H9 (cell line): Measurements from ENCODE around the gene CMAS. TPM values are rescaled to one million over a fixed set of nuclear protein-coding genes. Genes with fewer than 3 reads are reported as not detected.

Experiments used
- DNase-seq: peaks from one replicate; pipeline ENCODE4 v3.0.0-alpha.2; 2017
- H2AFZ ChIP-seq: one replicate; pipeline ENCODE4 v1.6.1; 2013; ENCODE audit warnings: mild to moderate bottlenecking, low read length, control low read depth, moderate library complexity
- H2AK5ac ChIP-seq: 2 replicates; pipeline ENCODE4 v1.6.1; 2013; ENCODE audit warnings: low read length, control low read depth, mixed read lengths; ENCODE audit not compliant: insufficient read length
- H2BK120ac ChIP-seq: one replicate; pipeline ENCODE4 v1.6.1; 2013; ENCODE audit warnings: low read depth, mild to moderate bottlenecking, low read length, control low read depth, inconsistent platforms; ENCODE audit not compliant: poor library complexity, severe bottlenecking
- H2BK12ac ChIP-seq: 2 replicates; pipeline ENCODE4 v1.6.1; 2013; ENCODE audit warnings: low read length, control low read depth, mixed read lengths, low read depth; ENCODE audit not compliant: insufficient read length
- H2BK15ac ChIP-seq: 2 replicates; pipeline ENCODE4 v1.6.1; 2013; ENCODE audit warnings: low read depth, low read length, control low read depth
- H2BK20ac ChIP-seq: one replicate; pipeline ENCODE4 v1.6.1; 2013; ENCODE audit warnings: low read depth, mild to moderate bottlenecking, low read length, control low read depth, inconsistent platforms; ENCODE audit not compliant: poor library complexity, severe bottlenecking
- H2BK5ac ChIP-seq: 2 replicates; pipeline ENCODE4 v1.6.1; 2013; ENCODE audit warnings: low read length, control low read depth, mixed read lengths; ENCODE audit not compliant: insufficient read length
- H3K14ac ChIP-seq: 2 replicates; pipeline ENCODE4 v1.6.1; 2013; ENCODE audit warnings: low read length, control low read depth; ENCODE audit not compliant: insufficient read depth
- H3K18ac ChIP-seq: 2 replicates; pipeline ENCODE4 v1.6.1; 2013; ENCODE audit warnings: low read depth, mild to moderate bottlenecking, mixed read lengths, low read length, control low read depth; ENCODE audit not compliant: insufficient read length
- H3K23ac ChIP-seq: 2 replicates; pipeline ENCODE4 v1.6.1; 2013; ENCODE audit warnings: low read length, control low read depth, mixed read lengths, low read depth; ENCODE audit not compliant: insufficient read length
- H3K23me2 ChIP-seq: 2 replicates; pipeline ENCODE4 v1.6.1; 2013; ENCODE audit warnings: low read depth, mild to moderate bottlenecking, mixed read lengths, low read length, control low read depth; ENCODE audit not compliant: insufficient read length, poor library complexity, severe bottlenecking
- H3K27ac ChIP-seq: 2 replicates; pipeline ENCODE4 v1.5.1; 2013; ENCODE audit warnings: low read length, control low read depth, mixed read lengths, low read depth; ENCODE audit not compliant: insufficient read length
- H3K27me3 ChIP-seq: 2 replicates; pipeline ENCODE4 v1.6.1; 2013; ENCODE audit warnings: low read length, control low read depth, inconsistent platforms; ENCODE audit not compliant: insufficient read depth
- H3K4ac ChIP-seq: 2 replicates; pipeline ENCODE4 v1.6.1; 2013; ENCODE audit warnings: low read depth, mild to moderate bottlenecking, control low read depth, inconsistent platforms, low read length, moderate library complexity
- H3K4me1 ChIP-seq: 2 replicates; pipeline ENCODE4 v1.6.1; 2013; ENCODE audit warnings: low read length, control low read depth, inconsistent platforms; ENCODE audit not compliant: insufficient read depth
- H3K4me2 ChIP-seq: 2 replicates; pipeline ENCODE4 v1.6.1; 2013; ENCODE audit warnings: low read length, control low read depth, mixed read lengths; ENCODE audit not compliant: insufficient read length, insufficient read depth
- H3K56ac ChIP-seq: 2 replicates; pipeline ENCODE4 v1.6.1; 2013; ENCODE audit warnings: low read depth, mild to moderate bottlenecking, mixed read lengths, low read length, control low read depth; ENCODE audit not compliant: insufficient read length
- H3K79me1 ChIP-seq: 2 replicates; pipeline ENCODE4 v1.6.1; 2013; ENCODE audit warnings: low read depth, mild to moderate bottlenecking, moderate library complexity, low read length, control low read depth, inconsistent platforms; ENCODE audit not compliant: insufficient read depth, poor library complexity, severe bottlenecking
- H3K79me2 ChIP-seq: 2 replicates; pipeline ENCODE4 v1.6.1; 2013; ENCODE audit warnings: low read length, control low read depth, inconsistent platforms; ENCODE audit not compliant: insufficient read depth
- H3K9ac ChIP-seq: 2 replicates; pipeline ENCODE4 v1.6.1; 2013; ENCODE audit warnings: low read length, control low read depth, mixed read lengths; ENCODE audit not compliant: insufficient read length; ENCODE audit errors: extremely low read depth
- H3K9me3 ChIP-seq: one replicate; pipeline ENCODE4 v1.6.1; 2013; ENCODE audit warnings: low read depth, low read length, inconsistent platforms; ENCODE audit not compliant: control insufficient read depth
- H3T11ph ChIP-seq: one replicate; pipeline ENCODE4 v1.6.1; 2013; ENCODE audit warnings: mild to moderate bottlenecking, low read length, control low read depth, inconsistent platforms
- H4K20me1 ChIP-seq: one replicate; pipeline ENCODE4 v1.6.1; 2013; ENCODE audit not compliant: control insufficient read depth, insufficient read length, insufficient read depth
- H4K5ac ChIP-seq: 2 replicates; pipeline ENCODE4 v1.6.1; 2013; ENCODE audit warnings: low read depth, mild to moderate bottlenecking, mixed read lengths, low read length, control low read depth; ENCODE audit not compliant: insufficient read length
- H4K8ac ChIP-seq: replicated peaks from 2 replicates; pipeline ENCODE4 v1.6.1; 2013; ENCODE audit warnings: low read length, control low read depth, mixed read lengths, low read depth; ENCODE audit not compliant: insufficient read length
- H4K91ac ChIP-seq: 2 replicates; pipeline ENCODE4 v1.6.1; 2013; ENCODE audit warnings: low read depth, mild to moderate bottlenecking, moderate library complexity, mixed read lengths, low read length, control low read depth; ENCODE audit not compliant: insufficient read length
- H3K27ac Mint-ChIP-seq, 3 experiments: 2 replicates in 2 of 3; 3 replicates in 1 of 3; pipeline ENCODE4 v1.8.0; 2020 to 2021; ENCODE audit warnings: mixed read lengths in 3 of 3, mild to moderate bottlenecking in 1 of 3, moderate library complexity in 1 of 3
- H3K27me3 Mint-ChIP-seq: 2 replicates; pipeline ENCODE4 v1.8.0; 2021; ENCODE audit warnings: low read depth, mild to moderate bottlenecking, moderate library complexity, mixed read lengths
- H3K36me3 Mint-ChIP-seq, 3 experiments: 2 replicates in 2 of 3; 3 replicates in 1 of 3; pipeline ENCODE4 v1.8.0; 2020 to 2021; ENCODE audit warnings: low read depth in 3 of 3, mixed read lengths in 3 of 3; ENCODE audit not compliant: insufficient read depth in 1 of 3
- H3K4me1 Mint-ChIP-seq, 2 experiments: 2 replicates each; pipeline ENCODE4 v1.8.0; 2020; ENCODE audit warnings: mixed read lengths in 2 of 2
- H3K4me3 Mint-ChIP-seq, 2 experiments: 2 replicates in 1 of 2; 3 replicates in 1 of 2; pipeline ENCODE4 v1.8.0; 2020 to 2021; ENCODE audit warnings: mild to moderate bottlenecking in 2 of 2, mixed read lengths in 2 of 2, moderate library complexity in 1 of 2
- H3K9me3 Mint-ChIP-seq, 2 experiments: 2 replicates in 1 of 2; 3 replicates in 1 of 2; pipeline ENCODE4 v1.8.0; 2020; ENCODE audit warnings: mild to moderate bottlenecking in 2 of 2, mixed read lengths in 2 of 2, moderate library complexity in 1 of 2
- WGBS: extraction: QIAGEN DNeasy Blood & Tissue Kit; methylation state at CpG from one replicate; pipeline ENCODE4 v1.1.7; 2013; ENCODE audit warnings: missing lambda C conversion rate, low lambda C conversion rate, mixed read lengths; ENCODE audit not compliant: insufficient read length; ENCODE audit errors: extremely low coverage; 5-methylcytosine and 5-hydroxymethylcytosine counted together
- total RNA-seq: library from RNA; stranded (reverse); gene quantifications from 2 replicates; pipeline ENCODE4 v1.2.1, GENCODE V29; 2021
- TF ChIP-seq, protein P1 (sequence below): fragments of 200-600 bp; sonication (generic); conservative IDR thresholded peaks from 3 replicates; pipeline ENCODE4 v1.8.0; 2021; ENCODE audit warnings: antibody characterized with exemption, mild to moderate bottlenecking

The CMAS gene
- total RNA-seq, 1 experiment from 2014 or later, result 47.4 TPM

DNA sequence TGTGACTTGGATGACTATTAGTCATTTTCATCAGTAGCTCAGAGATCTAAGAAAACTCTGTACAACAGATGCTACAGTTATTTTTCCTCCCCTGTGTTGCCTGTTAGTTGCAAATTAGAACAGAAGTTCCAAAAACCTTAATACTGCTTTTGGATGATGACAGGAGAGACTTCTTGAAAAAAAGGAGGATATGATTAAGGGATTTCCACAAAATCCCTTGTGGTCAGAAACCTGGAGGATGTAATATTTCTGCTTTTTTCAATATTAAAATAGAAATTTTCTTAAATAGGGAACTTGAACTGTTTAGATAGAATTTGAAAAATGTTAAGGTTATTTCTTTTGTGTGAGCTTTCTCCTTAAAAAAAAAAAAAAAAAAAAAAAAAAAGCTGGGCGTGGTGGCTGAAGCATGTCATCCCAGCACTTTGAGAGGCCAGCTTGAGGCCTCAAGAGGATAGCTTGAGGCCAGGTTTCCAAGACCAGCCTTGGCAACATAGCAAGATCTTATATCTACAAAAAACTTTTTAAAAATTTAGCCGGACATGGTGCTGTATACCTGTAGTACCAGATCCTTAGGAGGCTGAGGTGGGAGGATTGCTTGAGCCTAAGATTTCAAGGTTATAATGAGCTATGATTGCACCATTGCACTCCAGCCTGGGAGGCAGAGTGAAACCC, 14.1 kb downstream of the CMAS start:
- Histone ChIP-seq H3K23me2 (no peaks in the 10 kb centered on the region), H2BK12ac (no peak overlapping the region), H3K4me2 (no peak overlapping the region), H3K27me3 (no peaks in the 10 kb centered on the region), H2AK5ac (no peak overlapping the region), H3K4ac (no peak overlapping the region), H2AFZ (no peak overlapping the region), H2BK5ac (no peak overlapping the region), H3K56ac (no peak overlapping the region), H3T11ph (no peak overlapping the region), H3K18ac (no peak overlapping the region), H3K9ac (no peak overlapping the region), H2BK15ac (no peak overlapping the region), H2BK120ac (no peak overlapping the region), H3K14ac (no peak overlapping the region), H4K5ac (no peak overlapping the region), H3K27ac (no peak overlapping the region), H4K8ac (no peak overlapping the region), H2BK20ac (no peak overlapping the region), H4K91ac (no peak overlapping the region), H3K9me3 (no peaks in the 10 kb centered on the region), H3K23ac (no peak overlapping the region), H3K79me1 (no peaks in the 10 kb centered on the region), H3K79me2 (no peaks in the 10 kb centered on the region), H3K4me1 (no peaks in the 10 kb centered on the region), H4K20me1 (no peaks in the 10 kb centered on the region)
- no peak for DNase-seq
- Mint-ChIP-seq H3K9me3 (no peaks in the 10 kb centered on the region), H3K4me3 (no peak overlapping the region), H3K4me1 (0 out of 4 replicates have a peak, but pooled peaks cover 2 to 3% of the 10 kb centered on the region in 2 experiments), H3K27me3 (no peaks in the 10 kb centered on the region), H3K27ac (no peak overlapping the region), H3K36me3 (peaks cover 17 to 45% (median 41%) of the 10 kb centered on the region in 3 experiments; a peak in 6 of 7 replicates)
- TF ChIP-seq, protein P1, sequence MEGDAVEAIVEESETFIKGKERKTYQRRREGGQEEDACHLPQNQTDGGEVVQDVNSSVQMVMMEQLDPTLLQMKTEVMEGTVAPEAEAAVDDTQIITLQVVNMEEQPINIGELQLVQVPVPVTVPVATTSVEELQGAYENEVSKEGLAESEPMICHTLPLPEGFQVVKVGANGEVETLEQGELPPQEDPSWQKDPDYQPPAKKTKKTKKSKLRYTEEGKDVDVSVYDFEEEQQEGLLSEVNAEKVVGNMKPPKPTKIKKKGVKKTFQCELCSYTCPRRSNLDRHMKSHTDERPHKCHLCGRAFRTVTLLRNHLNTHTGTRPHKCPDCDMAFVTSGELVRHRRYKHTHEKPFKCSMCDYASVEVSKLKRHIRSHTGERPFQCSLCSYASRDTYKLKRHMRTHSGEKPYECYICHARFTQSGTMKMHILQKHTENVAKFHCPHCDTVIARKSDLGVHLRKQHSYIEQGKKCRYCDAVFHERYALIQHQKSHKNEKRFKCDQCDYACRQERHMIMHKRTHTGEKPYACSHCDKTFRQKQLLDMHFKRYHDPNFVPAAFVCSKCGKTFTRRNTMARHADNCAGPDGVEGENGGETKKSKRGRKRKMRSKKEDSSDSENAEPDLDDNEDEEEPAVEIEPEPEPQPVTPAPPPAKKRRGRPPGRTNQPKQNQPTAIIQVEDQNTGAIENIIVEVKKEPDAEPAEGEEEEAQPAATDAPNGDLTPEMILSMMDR, result no peak
- WGBS, result no CpG with 5 or more reads among the region's 2 CpGs
